ENCODE measurements around the gene GALNT15.

DNA sequence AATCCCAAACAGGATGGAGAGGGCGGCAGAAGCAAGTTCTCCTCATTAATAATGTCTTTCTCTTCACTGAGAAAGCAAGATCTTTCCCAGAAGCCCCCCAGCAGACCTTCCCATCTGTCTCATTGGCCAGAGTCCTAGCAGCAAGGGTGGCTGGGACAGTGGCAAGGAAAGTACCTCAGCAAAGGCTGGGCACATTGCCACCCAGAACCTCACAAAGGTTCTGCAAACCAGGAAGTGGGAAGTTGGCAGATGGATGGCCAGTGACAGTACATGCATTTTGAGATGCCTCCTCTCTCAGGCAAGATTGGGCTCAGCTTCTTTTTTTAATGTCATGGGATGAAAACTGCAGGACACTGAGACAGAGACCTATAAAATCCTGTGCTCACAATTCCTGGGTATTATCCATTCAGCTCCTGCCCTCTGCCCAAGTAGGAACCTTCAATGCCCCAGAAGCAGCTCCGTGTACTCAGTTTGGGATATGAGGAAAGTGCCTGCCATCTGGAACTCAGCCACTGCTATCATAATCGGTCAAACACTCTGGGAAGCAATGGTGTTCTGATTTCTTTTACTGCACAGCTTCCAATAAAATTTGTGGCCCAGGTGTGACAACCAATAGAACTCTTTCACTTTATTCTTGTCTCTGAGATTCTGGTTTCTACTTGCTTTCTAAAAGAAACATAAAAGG is 64.7 kb downstream of the GALNT15 start:
- TF ChIP-seq, protein P1, sequence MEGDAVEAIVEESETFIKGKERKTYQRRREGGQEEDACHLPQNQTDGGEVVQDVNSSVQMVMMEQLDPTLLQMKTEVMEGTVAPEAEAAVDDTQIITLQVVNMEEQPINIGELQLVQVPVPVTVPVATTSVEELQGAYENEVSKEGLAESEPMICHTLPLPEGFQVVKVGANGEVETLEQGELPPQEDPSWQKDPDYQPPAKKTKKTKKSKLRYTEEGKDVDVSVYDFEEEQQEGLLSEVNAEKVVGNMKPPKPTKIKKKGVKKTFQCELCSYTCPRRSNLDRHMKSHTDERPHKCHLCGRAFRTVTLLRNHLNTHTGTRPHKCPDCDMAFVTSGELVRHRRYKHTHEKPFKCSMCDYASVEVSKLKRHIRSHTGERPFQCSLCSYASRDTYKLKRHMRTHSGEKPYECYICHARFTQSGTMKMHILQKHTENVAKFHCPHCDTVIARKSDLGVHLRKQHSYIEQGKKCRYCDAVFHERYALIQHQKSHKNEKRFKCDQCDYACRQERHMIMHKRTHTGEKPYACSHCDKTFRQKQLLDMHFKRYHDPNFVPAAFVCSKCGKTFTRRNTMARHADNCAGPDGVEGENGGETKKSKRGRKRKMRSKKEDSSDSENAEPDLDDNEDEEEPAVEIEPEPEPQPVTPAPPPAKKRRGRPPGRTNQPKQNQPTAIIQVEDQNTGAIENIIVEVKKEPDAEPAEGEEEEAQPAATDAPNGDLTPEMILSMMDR (IDR thresholded peaks at IDR 0.05), result no peak
- TF ChIP-seq POLR2A (IDR thresholded peaks at IDR 0.05), result no peak

Data from heart left ventricle (tissue), 13 donors.